IMR-90 (cell line): ENCODE measurements around the gene ARMH4. TPM values are rescaled to one million over a fixed set of nuclear protein-coding genes. Genes with fewer than 3 reads are reported as not detected.

Experiments used
- ATAC-seq: fragments of 200-7000 bp; cut with Tn5 transposase; 2 replicates; pipeline ENCODE4 v1.9.1; 2020; ENCODE audit warnings: low read depth, mild to moderate bottlenecking, moderate library complexity
- BruUV-seq: library from RNA; stranded (reverse); fragments of 400-500 nt; replicated peaks from 2 replicates; lab custom pipeline; 2021; lab: Mats Ljungman, UMichigan
- CTCF ChIA-PET: fragments of 300-600 bp; formaldehyde crosslinking; extraction: SDS; loops from one replicate; lab custom pipeline; 2021; ENCODE audit warnings: antibody characterized with exemption; lab: Yijun Ruan, JAX
- POLR2A ChIA-PET: fragments of 300-600 bp; sonication (Branson Sonifier 250); formaldehyde crosslinking; loops from one replicate; lab custom pipeline; 2022; ENCODE audit warnings: antibody characterized with exemption; ENCODE audit not compliant: unreplicated experiment; lab: Charles Lee
- DNase-seq: peaks from one replicate; pipeline ENCODE4 v3.0.0; 2013
- H2AFZ ChIP-seq: replicated peaks from 2 replicates; pipeline ENCODE3; 2013; ENCODE audit warnings: low read length, mild to moderate bottlenecking; ENCODE audit not compliant: poor library complexity
- H2AK5ac ChIP-seq: 2 replicates; pipeline ENCODE4 v1.6.1; 2013; ENCODE audit warnings: low read depth, low read length, inconsistent platforms
- H2AK9ac ChIP-seq: replicated peaks from 2 replicates; pipeline ENCODE3; 2013; ENCODE audit warnings: mild to moderate bottlenecking, low read depth, low read length, moderate library complexity; ENCODE audit not compliant: poor library complexity
- H2BK120ac ChIP-seq: 2 replicates; pipeline ENCODE4 v1.6.1; 2013; ENCODE audit warnings: low read depth, low read length, inconsistent platforms
- H2BK15ac ChIP-seq: 3 replicates; pipeline ENCODE4 v1.6.1; 2013; ENCODE audit warnings: low read depth, low read length, inconsistent platforms
- H2BK20ac ChIP-seq: 2 replicates; pipeline ENCODE4 v1.6.1; 2013; ENCODE audit warnings: low read depth, mild to moderate bottlenecking, inconsistent platforms, low read length, moderate library complexity
- H2BK5ac ChIP-seq: 2 replicates; pipeline ENCODE4 v1.6.1; 2013; ENCODE audit warnings: mild to moderate bottlenecking, low read depth, low read length, inconsistent platforms; ENCODE audit not compliant: poor library complexity, severe bottlenecking
- H3K14ac ChIP-seq: replicated peaks from 2 replicates; pipeline ENCODE4 v1.6.1; 2013; ENCODE audit warnings: low read depth, low read length, inconsistent platforms
- H3K18ac ChIP-seq: 2 replicates; pipeline ENCODE4 v1.6.1; 2013; ENCODE audit warnings: low read depth, low read length, control low read depth
- H3K23ac ChIP-seq: 2 replicates; pipeline ENCODE4 v1.6.1; 2013; ENCODE audit warnings: low read depth, low read length, inconsistent platforms
- H3K27ac ChIP-seq: 2 replicates; pipeline ENCODE4 v1.5.1; 2013; ENCODE audit warnings: mild to moderate bottlenecking, control low read depth, low read length; ENCODE audit not compliant: insufficient read depth
- H3K27me3 ChIP-seq: 2 replicates; pipeline ENCODE4 v1.6.1; 2013; ENCODE audit warnings: low read length; ENCODE audit not compliant: control insufficient read depth, insufficient read depth
- H3K36me3 ChIP-seq: 2 replicates; pipeline ENCODE4 v1.6.1; 2013; ENCODE audit warnings: low read length, mixed read lengths; ENCODE audit not compliant: control insufficient read depth, insufficient read depth
- H3K4ac ChIP-seq: 2 replicates; pipeline ENCODE4 v1.6.1; 2013; ENCODE audit warnings: low read depth, low read length, inconsistent platforms
- H3K4me1 ChIP-seq: 2 replicates; pipeline ENCODE4 v1.6.1; 2013; ENCODE audit warnings: low read length, mixed read lengths; ENCODE audit not compliant: control insufficient read depth, insufficient read depth
- H3K4me2 ChIP-seq: 2 replicates; pipeline ENCODE4 v1.6.1; 2013; ENCODE audit warnings: low read depth, mild to moderate bottlenecking, control low read depth, low read length, moderate library complexity
- H3K4me3 ChIP-seq: 2 replicates; pipeline ENCODE4 v1.5.1; 2013; ENCODE audit warnings: low read depth, mild to moderate bottlenecking, control low read depth, low read length, moderate library complexity; ENCODE audit not compliant: insufficient read depth
- H3K56ac ChIP-seq: 2 replicates; pipeline ENCODE4 v1.6.1; 2013; ENCODE audit warnings: low read length, inconsistent platforms; ENCODE audit not compliant: insufficient read depth; ENCODE audit errors: extremely low read depth
- H3K79me1 ChIP-seq, 2 experiments: 2 replicates each; pipeline ENCODE4 v1.6.1; 2013; ENCODE audit warnings: low read length in 2 of 2, inconsistent platforms in 1 of 2, low read depth in 1 of 2
- H3K9ac ChIP-seq: 2 replicates; pipeline ENCODE4 v1.6.1; 2013; ENCODE audit warnings: low read depth, low read length, control low read depth
- H3K9me1 ChIP-seq: 2 replicates; pipeline ENCODE4 v1.6.1; 2013; ENCODE audit warnings: low read length, inconsistent platforms; ENCODE audit not compliant: insufficient read depth
- H3K9me3 ChIP-seq: 2 replicates; pipeline ENCODE4 v1.6.1; 2013; ENCODE audit warnings: low read length; ENCODE audit not compliant: control insufficient read depth, insufficient read depth
- H4K20me1 ChIP-seq: 2 replicates; pipeline ENCODE4 v1.6.1; 2013; ENCODE audit warnings: low read length, inconsistent platforms; ENCODE audit not compliant: insufficient read depth
- H4K5ac ChIP-seq: 2 replicates; pipeline ENCODE4 v1.6.1; 2013; ENCODE audit warnings: mild to moderate bottlenecking, low read depth, low read length, control low read depth
- H4K8ac ChIP-seq, 2 experiments: 2 replicates each; pipeline ENCODE4 v1.6.1; 2013; ENCODE audit warnings: low read depth in 2 of 2, low read length in 2 of 2, control low read depth in 1 of 2, inconsistent platforms in 1 of 2
- H4K91ac ChIP-seq: 2 replicates; pipeline ENCODE4 v1.6.1; 2013; ENCODE audit warnings: low read depth, low read length, inconsistent platforms; ENCODE audit not compliant: insufficient read depth
- BHLHE40 ChIP-seq: fragments of 150-350 bp; IDR thresholded peaks from 2 replicates; pipeline ENCODE4 v1.6.1; 2016; ENCODE audit warnings: mild to moderate bottlenecking, low read depth, low read length
- CHD1 ChIP-seq: IDR thresholded peaks from 2 replicates; pipeline ENCODE4 v1.6.1; 2012; ENCODE audit warnings: low read depth, low read length, improper control_type of control experiment
- MXI1 ChIP-seq: IDR thresholded peaks from 2 replicates; pipeline ENCODE4 v1.6.1; 2012; ENCODE audit warnings: low read depth, mild to moderate bottlenecking, low read length, moderate library complexity, borderline replicate concordance
- NFE2L2 ChIP-seq: fragments of 150-350 bp; IDR thresholded peaks from 2 replicates; pipeline ENCODE4 v1.6.1; 2016; ENCODE audit warnings: low read depth, mild to moderate bottlenecking, low read length
- POLR2A ChIP-seq: IDR thresholded peaks from 2 replicates; pipeline ENCODE4 v1.6.1; 2012; ENCODE audit warnings: mild to moderate bottlenecking, low read depth, low read length
- RAD21 ChIP-seq: IDR thresholded peaks from 2 replicates; pipeline ENCODE4 v1.6.1; 2012; ENCODE audit warnings: low read length, improper control_type of control experiment
- RFX5 ChIP-seq: IDR thresholded peaks from 2 replicates; pipeline ENCODE4 v1.8.0; 2012; ENCODE audit warnings: low read depth, mild to moderate bottlenecking, low read length, moderate library complexity
- SMC3 ChIP-seq: fragments of 150-350 bp; IDR thresholded peaks from 2 replicates; pipeline ENCODE4 v1.6.1; 2016; ENCODE audit warnings: low read depth, mild to moderate bottlenecking, antibody characterized with exemption, low read length, moderate library complexity
- WGBS, 2 experiments: methylation state at CpG; one replicate each; pipeline versions ENCODE4 v1.1.5 to v1.1.7; 2013; ENCODE audit warnings: missing lambda C conversion rate in 2 of 2; ENCODE audit not compliant: insufficient read length in 1 of 2; ENCODE audit errors: extremely low coverage in 2 of 2; 5-methylcytosine and 5-hydroxymethylcytosine counted together
- dilution Hi-C: fragments of 300-500 bp; cut with HindIII; formaldehyde crosslinking; loops from one replicate; pipeline ENCODE4 v1.14.3; 2018; ENCODE audit warnings: low sequenced_read_pairs; ENCODE audit not compliant: unreplicated experiment
- in situ Hi-C: fragments of 300-500 bp; cut with MboI; formaldehyde crosslinking; loops from 3 replicates; pipeline ENCODE4 v1.14.3; 2019; ENCODE audit warnings: low sequenced_read_pairs, inconsistent platforms, mixed read lengths
- intact Hi-C: fragments of 100-400 bp; cut with micrococcal nuclease; formaldehyde crosslinking; loops from 2 replicates; pipeline ENCODE4 v1.10.0; 2022
- polyA plus RNA-seq, 3 experiments: library from polyadenylated mRNA; depleted of rRNA; stranded (reverse); fragments of >200 nt; gene quantifications; 2 replicates each; pipeline ENCODE4 v1.2.3, GENCODE V29; 2012; ENCODE audit warnings: low replicate concordance in 1 of 3
- total RNA-seq: library from RNA; depleted of rRNA; stranded (reverse); fragments of >200 nt; gene quantifications from 2 replicates; pipeline ENCODE4 v1.2.3, GENCODE V29; 2012
- TF ChIP-seq, protein P1 (sequence below): fragments of 150-350 bp; IDR thresholded peaks from 2 replicates; pipeline ENCODE4 v1.6.1; 2016; ENCODE audit warnings: low read depth, mild to moderate bottlenecking, low read length, moderate library complexity, borderline replicate concordance
- TF ChIP-seq, protein P2 (sequence below): fragments of 150-350 bp; IDR thresholded peaks from 2 replicates; pipeline ENCODE4 v1.6.1; 2017; ENCODE audit warnings: mild to moderate bottlenecking, antibody characterized with exemption, low read length, low read depth

Gene ARMH4
- total and polyA plus RNA-seq, 2 of the 4 experiments (the other 2 are of a cell fraction) = 4.6 to 5.6 TPM

DNA sequence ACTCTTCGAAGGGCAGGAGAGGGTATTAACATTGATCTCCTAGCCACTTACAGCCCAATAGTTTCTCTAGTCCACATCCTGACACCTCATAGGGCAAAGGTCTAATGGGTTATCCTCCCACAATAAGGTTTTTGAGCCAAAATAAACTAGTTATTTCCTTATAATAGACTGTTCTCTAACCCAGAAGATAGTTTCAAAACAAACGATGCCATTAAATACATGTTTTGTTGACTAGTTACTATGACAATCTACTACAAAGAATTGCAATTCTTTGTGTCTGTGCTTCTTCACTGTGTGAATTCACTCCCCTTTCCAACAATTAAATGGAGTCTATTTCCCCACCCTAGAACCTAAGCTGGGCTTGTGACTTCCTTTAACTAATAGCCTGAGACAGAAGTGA lies 41.5 kb upstream of the ARMH4 start:
- H3K4me1 ChIP-seq = no peaks in the 10 kb centered on the region
- no peak overlapping the region for H3K27ac ChIP-seq
- in situ Hi-C loops (no loop called here), intact Hi-C loops (no loop called here), dilution Hi-C loops (no loop called here)
- H2AFZ ChIP-seq = no peak overlapping the region
- no CpG with 5 or more reads among the region's 2 CpGs for WGBS, 2 experiments
- no peaks in the 10 kb centered on the region for H3K79me1 ChIP-seq
- no peak overlapping the region for H3K4me2 ChIP-seq
- no peak overlapping the region for H2BK15ac ChIP-seq
- no peak overlapping the region for H2AK9ac ChIP-seq
- no peak overlapping the region for H4K8ac ChIP-seq
- no peak overlapping the region for H3K4me3 ChIP-seq
- no peak overlapping the region for H2BK20ac ChIP-seq
- H4K20me1 ChIP-seq = no peaks in the 10 kb centered on the region
- ChIA-PET POLR2A (no interaction called here), CTCF (no interaction called here)
- no peak overlapping the region for H3K9ac ChIP-seq
- no peak for ATAC-seq
- no peaks in the 10 kb centered on the region for H3K9me3 ChIP-seq
- H3K23ac ChIP-seq = no peak overlapping the region
- DNase-seq = no peak
- H3K14ac ChIP-seq = no peak overlapping the region
- no peak overlapping the region for H4K5ac ChIP-seq
- TF ChIP-seq, protein P1, sequence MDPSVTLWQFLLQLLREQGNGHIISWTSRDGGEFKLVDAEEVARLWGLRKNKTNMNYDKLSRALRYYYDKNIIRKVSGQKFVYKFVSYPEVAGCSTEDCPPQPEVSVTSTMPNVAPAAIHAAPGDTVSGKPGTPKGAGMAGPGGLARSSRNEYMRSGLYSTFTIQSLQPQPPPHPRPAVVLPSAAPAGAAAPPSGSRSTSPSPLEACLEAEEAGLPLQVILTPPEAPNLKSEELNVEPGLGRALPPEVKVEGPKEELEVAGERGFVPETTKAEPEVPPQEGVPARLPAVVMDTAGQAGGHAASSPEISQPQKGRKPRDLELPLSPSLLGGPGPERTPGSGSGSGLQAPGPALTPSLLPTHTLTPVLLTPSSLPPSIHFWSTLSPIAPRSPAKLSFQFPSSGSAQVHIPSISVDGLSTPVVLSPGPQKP = no peak
- TF ChIP-seq RAD21 (no peak), POLR2A (no peak), CHD1 (no peak), SMC3 (no peak), BHLHE40 (no peak), NFE2L2 (no peak), MXI1 (no peak), RFX5 (no peak)
- TF ChIP-seq, protein P2, sequence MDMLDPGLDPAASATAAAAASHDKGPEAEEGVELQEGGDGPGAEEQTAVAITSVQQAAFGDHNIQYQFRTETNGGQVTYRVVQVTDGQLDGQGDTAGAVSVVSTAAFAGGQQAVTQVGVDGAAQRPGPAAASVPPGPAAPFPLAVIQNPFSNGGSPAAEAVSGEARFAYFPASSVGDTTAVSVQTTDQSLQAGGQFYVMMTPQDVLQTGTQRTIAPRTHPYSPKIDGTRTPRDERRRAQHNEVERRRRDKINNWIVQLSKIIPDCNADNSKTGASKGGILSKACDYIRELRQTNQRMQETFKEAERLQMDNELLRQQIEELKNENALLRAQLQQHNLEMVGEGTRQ = no peak
- H4K91ac ChIP-seq = no peak overlapping the region
- H2BK120ac ChIP-seq = no peak overlapping the region
- no peaks in the 10 kb centered on the region for H3K36me3 ChIP-seq
- no peak overlapping the region for H3K18ac ChIP-seq
- no peak overlapping the region for H2BK5ac ChIP-seq
- no peak overlapping the region for H3K4ac ChIP-seq
- H3K27me3 ChIP-seq = peaks cover 19% of the 10 kb centered on the region
- no peaks in the 10 kb centered on the region; the same call in 1 of the 2 replicates for H3K9me1 ChIP-seq
- no peak overlapping the region for H2AK5ac ChIP-seq
- no peak overlapping the region for H3K56ac ChIP-seq
- no TSS peak for BruUV-seq
